Measurements from ENCODE around the gene EXOC6B.

The EXOC6B gene

DNA sequence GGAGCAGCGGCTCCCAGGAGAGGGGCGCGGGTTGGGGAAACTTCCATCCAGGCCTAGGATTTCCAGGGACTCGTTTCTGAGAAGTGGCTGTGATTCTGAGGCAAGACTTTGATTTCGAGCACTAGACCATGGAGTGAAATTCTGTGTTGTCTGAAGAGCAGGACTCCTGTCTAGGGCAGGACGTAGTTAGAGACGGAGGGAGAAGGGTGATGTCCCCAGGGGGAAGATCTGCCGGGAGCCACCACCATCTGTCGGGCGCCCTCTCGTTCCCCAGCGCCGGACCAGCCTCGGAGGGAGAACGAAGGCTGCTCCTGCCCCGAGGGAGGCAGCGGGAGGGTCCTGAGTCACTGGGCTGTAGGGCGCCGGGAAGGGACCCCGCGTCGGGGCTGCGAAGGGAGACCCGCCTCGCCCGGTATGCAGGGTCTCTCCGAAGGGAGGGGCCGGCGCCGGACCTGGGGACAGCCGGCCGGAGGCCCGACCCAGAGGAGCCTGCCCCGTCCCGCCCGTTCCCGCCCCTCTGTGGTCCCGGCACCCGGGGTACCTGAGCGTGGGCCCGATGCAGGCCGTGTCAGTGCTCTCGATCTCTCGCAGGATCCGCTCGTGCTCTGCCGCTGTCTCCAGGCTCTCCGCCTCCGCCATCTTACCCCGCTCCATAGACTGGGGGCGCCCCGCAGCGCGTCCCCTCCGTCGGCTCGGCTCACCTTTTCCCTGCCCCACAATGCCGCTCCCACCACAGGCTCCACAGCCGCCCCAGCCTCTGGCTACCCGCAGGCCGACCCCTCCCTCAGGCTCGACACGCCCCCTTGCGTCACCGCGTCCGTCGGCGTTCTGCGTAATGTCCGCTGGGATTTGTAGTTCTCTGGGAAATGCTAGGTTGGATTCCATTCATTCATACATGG is at the start of gene EXOC6B:
Gene EXOC6B (minus strand): TSS at position 777 of the 899 bp plus-strand sequence.
- DNase-seq, result peak; percentile 75 to 88

DNA sequence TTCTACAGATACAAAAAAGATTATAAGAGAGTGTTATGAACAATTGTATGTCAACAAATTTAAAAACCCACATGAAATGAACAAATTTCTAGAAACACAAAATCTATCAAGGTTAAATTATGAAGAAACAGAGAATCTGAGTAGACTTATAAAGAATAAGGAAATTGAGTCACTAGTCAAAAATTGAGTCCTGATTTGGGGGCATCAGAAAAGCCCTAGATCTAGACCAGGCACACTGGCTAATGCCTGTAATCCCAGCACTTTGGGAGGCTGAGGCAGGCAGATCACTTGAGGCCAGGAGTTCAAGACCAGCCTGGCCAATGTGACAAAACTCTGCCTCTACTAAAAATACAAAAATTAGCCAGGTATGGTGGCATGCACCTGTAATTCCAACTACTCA is 46.0 kb upstream of the EXOC6B start:
- DNase-seq, result no peak

DNA sequence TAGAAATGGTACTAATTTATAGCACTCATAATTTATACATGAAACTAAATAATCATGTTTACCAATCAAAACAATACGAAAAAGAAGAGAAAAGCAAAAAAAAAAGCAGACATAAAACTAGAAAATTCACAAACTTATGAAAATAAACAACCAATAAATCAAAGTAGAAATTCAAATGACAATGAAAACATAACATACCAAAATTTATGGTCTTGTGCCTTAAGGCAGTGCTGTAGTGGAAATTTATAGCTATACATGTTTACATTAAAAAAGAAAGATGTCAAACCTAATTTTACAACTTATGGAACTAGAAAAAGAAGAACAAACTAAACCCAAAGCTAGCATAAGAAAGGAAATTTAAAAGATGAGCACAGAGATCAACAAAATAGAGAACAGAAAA is 45.2 kb upstream of the EXOC6B start:
- DNase-seq, result no peak

DNA sequence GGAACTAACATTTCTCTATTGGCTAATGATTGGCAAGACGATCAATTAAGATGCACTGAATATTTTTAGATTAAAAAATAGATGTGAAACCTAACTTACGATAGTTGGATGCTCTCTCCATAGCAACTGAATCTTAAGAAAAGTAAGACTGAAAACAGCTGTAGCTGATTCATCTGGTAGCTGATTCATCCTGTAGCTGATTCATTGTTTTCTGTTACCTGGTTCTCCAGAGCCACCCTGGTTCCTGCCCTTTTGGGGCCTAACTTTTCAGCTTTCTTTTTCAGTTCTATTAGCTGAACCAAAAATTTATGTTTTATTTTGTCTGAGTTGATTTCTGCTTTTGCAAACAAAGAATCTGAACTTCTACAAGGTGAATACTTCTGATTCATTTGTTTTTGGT is 38.7 kb upstream of the EXOC6B start:
- DNase-seq, result peak in 1 of 2 experiments; percentile 44

DNA sequence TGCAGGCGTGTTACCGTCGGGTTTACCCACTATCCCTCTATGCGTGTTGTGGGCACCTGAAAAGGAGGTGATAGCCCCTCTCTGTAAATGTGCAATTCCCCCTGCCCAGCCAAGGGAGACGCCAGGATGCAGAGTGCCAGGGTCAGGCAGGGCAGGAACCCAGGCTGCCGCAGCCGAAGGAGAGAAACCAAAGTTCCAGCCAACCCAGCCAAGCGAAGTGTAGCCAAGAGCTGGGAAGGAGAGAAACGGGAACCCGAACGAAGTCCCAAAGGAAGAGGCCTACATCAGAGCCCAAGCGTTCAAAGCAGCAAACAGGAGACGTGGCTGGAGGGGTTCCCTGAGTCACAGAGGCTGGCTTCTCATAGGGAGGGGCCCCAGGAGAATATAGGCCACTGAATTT is 37.2 kb upstream of the EXOC6B start:
- no peak for DNase-seq

DNA sequence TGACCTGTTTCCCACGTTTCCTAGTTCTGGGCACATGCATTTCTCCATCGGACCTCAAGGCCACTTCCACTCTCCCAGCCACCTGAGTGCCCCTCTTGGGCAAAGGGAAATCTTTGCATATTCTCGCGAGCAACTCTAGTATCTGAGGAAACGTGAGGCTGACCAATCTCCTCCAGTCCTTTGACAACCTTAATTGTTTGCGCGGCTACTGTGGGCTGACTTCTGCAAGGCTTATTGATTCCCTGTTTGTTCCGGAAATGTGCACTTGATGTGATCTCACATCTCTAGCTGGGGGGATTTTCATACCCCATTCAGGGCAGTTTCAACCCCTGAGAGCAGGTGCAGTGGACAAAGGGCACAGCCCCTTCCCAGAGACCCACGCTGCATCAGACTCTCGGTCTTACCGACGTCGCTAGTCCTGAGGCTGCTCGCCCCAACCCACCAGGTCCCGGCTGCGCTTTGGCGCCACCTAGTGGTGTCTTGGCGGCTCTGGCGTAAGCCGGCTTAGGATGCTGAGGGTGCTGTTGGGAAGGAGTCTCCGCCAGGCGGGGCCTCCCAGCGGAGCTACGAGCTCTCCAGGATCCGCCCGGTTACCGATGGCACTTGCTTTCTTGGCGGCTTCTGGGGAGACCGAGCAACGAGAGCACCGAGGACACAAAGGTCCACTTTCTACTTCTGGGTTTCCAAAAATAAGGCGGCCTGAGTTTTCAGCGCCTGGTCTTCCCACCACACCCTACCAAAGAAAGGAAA is 36.6 kb upstream of the EXOC6B start:
- peak; percentile 45 to 78 for DNase-seq

DNA sequence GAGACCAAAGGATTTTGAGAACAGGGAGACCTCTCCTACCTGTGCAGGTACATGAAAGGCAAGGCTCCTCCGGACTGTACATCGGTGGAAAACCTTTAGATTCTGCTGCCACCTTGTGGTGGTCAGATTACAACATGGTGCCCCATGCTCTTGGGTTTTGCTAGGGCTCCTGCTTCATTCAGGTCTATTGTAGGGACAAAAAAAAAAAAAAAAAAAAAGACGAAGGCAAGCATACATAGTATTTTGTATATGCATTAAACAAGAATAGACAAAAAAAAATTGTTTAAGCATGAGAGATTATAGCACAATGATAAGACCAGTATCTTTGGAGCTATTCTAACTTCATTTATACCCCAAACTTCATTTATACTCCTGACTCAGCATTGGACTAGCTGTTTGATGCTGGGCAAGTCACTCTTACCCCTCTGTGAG is 34.0 kb upstream of the EXOC6B start:
- peak in 1 of 2 experiments; percentile 57 for DNase-seq

DNA sequence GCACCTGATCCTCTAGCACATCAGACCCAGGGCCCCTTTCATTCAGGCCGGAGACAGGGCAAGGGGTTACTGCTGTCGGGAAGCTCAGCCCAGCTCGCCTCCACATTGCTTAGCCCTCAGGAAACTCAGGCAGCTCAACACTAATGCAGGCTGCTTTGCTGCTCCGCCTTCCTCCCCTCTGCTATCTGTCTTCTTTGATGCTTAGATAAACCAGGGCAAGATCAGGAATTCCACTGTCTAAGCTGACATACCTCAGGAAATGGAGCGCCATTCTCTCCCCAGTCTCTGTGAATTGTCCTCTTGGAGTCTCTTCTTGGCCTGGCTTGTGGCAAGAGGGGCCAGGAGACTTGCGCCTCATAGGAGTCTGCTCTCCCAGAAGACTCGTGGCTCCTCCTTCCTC is 25.5 kb upstream of the EXOC6B start:
- DNase-seq, result no peak

DNA sequence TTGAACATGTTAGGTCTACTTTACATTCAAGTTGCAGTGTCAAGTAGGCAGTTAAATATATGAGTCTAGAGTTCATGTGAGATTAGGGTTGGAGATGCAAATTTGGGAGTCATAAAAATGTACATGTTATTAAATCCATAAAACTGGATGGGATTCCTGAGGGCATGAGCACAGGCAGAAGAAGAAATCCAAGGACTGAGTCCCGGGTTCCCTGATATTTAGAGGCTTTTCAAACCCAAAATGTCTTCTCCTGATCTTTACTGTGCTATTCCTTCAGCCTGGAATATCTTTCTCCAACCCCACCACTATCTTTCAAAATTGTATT is 23.3 kb upstream of the EXOC6B start:
- DNase-seq, result no peak

DNA sequence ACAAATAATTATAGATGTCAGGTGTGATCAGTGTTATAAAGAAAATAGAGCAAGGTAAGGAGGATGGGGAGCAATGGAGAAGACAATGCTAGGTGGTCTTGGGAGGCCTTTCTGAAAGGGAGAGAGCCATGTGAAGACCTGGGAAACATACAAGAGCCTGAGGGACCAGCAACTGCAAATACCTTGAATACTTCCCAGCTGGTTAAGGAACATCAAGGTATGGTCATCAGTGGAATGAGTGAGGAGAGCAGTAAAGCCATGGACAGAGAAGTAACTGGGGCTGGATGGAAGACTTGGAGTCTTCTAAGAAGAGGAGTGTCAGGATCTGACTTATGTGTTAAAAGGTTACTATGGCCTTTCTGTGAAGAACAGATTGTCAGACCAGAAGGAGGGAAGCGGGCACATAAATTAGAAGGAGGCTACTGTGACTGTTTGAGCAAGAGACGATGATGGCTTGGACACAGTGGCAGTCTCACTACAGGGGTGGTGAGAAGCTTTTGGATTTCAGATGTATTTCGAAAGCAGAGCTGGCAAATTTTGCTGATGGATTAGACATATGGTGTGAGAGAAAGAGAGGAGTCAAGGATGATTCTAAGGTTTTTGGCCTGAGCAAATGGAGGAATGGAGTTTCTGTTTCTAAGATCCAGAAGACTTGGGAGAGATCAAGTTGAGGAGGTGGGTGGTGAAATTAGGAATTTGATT is 22.8 kb upstream of the EXOC6B start:
- DNase-seq, result no peak

DNA sequence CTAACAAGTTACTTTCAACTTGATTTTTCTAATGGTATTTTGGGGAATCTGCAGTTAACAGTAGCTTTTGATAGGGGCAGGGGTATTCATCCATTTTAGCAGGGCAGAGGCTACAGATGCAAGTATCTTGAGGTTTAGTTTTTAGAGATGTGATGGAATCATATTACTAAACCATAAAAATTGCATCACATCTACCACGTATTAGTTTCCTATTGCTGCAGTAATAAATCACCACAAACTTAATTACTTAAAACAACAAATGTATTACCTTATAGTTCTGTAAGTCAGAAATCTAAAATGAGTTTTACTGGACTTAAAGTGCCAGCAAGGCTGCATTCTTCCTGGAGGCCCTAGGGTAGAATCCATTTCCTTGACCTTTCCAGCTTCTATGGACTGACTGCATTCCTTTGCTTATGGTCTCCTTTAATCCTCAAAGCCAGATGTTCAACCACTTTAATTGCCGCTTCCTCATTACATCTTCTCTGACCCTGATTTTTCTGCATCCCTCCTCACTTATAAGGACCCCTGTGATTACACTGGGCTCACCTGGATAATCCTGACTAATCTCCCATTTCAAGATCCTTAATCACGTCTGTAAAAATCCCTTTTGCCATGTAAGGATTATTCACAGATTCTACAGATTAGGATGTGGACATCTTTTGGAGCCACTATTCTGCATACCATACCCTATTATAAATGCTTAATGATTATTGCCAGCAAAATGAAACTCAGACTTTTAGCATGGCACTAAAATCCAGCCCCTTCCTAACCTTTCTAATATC is 21.9 kb upstream of the EXOC6B start:
- DNase-seq, result no peak

DNA sequence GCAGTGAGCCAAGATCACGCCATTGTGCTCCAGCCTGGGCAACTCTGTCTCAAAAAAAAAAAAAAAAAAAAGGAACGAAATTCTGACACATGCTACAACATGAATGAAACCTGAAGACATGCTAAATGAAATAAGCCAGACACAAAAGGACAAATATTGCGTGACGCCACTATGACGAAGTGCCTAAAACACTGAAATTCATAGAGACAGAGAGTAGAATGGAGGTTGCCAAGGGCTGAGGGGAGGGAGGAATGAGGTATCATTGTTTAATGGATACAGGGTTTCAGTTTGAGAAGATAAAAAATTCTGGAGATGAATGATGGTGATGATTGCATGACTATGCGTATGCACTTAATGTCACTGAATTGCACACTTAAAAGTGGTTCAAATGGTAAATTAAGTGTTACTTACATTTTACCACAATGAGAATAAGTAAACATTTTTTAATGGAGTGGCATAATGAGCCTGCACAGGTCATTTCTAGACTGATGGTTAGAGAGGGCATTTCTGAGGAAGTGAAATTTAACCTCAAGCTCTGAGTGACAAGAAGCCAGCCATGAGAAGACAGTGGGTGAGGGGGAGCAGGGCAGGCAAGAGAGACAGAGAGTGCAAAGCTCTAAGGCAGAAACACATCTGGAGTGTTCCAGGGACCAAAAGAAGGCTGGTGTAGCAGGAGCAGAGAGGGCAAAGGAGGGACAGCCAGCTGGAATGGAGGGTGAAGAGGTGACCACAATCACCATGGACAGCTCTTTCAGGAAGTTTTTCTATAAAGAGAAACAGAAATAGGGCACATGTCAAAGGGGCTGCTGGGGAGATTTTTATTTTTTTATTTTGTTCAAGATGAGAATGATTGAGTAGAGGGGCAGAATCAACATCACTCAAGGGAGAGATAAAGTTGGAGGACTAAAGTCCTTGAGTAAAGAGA is 20.6 kb upstream of the EXOC6B start:
- no peak for DNase-seq

DNA sequence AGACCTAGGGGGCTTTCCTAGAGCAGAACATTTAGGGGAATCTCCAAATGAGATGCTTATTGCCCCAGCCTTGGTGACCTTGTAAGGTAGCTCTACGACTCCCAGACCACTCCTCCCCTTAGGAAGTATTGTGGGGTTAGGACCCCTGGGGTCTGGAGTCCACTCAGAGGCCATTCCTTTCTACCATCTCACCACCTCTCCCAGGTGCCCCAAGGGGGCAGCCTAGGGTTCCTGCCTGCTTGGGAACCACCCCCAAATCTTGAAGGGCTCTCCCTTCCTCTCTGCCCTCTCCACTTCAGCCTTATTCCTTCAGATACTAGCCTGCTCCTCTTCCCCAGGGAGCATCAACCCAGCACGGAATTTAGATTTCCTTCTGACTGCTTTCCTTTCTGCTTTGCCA is 17.5 kb upstream of the EXOC6B start:
- no peak for DNase-seq

DNA sequence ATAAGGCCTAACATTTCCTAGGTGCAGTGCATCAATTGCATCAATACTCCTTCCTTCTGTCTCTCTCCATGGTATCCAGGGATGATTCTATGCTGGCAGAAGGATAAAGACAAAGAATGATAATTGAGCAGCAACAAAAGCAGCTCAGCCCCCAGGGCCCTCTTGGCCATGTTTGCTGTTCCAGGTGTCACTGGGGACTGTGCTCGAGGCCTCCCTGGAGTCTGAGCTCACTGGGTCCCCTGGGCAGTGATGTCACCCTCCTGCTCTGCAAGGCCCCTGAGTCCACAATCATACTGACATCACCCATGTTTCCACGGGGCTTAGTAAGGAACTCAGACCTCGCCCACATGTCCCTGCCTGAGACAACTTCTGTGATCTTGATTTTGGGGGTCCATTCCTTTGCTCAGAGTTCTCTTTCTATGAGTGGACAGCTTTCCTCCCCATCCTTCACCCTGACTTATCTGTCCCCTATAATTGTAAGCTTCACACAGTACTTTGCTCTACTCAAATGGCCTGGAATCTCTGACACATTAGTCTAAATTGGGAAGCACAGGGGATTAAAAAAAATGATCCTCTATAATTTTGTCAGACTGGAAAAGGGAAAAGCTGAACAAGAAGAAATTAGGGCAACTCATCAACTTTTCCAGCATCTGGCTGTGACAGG is 15.8 kb upstream of the EXOC6B start:
- DNase-seq, result no peak

DNA sequence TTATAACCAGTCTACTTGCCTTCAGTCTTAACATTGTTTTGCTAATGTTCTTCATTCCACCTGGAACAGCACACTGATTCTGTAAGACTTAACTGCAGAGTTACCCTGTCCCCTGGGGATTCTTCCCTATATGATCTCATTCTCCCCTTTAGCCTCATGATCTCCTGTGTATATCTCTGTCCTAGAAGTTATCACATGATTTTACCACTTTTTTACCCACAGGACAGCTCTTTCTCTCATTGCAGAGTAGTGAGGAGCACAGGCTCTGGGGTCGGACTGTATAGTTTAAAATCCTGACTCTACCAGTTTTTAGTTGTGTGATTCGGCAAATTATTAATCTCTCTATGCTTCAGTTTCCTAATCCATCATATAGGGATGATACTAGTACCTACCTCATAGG is 14.2 kb upstream of the EXOC6B start:
- DNase-seq, result no peak

DNA sequence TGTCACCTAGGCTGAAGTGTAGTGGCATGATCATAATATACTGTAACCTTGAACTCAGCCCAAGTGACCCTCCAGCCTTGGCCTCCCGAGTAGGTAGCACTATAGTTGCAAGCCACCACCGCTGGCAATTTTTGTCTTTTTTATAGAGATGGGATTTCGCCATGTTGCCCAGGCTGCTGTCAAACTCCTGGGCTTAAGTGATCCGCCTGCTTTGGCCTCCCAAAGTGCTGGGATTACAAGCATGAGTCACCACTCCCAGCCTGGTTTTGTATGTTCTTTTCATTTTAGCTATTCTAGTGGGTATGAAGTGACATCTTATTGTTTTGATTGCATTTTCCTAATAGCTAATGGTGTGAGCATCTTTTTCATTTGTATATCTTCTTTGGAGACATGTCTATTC is 11.3 kb upstream of the EXOC6B start:
- DNase-seq, result no peak

DNA sequence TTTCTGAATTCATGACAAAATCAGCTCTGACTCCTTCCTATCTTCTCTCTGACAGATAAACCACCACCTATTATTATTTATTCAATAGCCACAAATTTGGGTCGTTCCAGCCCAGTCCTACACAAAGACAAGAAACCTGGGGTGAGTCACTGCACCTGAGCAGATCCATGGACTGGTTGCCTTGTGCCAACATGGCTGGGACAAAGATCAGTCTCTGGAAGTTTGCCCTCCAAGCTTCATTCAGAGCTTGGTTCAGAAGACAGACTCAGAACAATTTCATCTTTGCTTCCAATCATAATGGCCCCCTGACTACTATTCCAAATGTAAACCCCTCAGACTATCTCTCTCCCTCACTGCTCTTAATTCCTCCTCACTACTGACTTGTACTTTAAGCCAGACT is 9.6 kb upstream of the EXOC6B start:
- DNase-seq, result no peak

DNA sequence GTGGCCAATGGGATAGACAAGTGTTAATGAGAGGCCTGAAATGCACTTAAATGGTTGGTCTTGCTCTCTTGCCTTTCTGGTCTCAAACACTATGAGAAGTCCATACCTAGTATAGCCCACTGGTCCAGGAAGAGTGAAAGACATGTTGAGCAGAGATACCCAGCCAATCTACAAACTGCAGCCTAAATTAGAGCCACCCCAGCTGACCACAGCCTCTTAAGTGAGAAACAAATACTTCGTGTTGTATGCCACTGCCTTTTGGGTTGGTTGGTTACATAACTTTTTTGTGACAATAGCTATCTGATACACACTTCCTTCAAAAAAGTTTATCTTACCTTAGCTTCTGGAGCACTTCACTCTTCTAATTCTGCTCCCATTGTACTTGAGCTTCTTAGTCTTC is 8.8 kb upstream of the EXOC6B start:
- DNase-seq, result no peak

DNA sequence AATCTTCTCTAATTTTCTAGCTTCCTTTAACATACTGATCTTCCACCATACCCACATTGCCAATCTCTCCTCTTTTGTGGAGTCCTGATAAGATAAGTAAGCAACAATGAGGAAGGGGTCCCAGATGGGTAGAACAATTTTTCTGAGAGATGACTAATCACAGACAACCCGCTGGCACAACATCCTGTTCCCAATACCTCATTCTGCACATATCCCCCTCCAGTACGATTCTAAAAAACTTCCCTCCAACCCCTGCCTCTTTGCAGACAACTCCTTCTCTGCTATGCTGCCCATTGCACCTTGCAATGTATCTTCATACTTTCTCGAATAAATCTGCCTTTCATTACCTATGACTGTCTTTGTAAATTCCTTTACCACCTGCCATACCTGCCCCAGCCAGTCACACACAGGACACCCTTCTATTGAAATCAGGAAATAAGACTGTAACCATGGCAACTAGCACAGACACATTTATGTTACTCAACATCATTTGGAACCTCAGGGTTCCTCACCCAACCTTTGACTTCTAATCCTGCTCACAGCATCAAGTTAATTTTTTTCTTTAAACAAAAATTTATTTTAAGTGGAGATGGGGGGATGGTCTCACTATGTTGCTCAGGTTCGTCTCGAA is 7.4 kb upstream of the EXOC6B start:
- DNase-seq, result no peak

DNA sequence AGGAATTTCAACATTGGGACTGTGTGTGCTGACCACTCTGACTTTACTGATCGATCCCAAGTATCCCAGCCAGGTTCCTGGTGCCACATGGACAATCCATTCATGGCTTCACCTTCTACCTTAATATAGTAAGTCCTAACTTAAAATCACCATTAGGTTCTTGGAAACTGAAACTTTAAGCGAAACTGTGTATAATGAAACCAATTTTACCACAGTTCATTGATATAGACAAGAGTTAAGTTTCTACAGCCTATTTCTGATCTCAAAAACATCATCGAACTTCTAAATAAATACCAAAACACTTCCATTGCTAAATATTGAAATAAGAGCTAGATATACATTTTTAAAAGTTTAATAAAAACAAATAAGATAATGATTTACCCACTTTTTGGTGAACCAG is 4.4 kb upstream of the EXOC6B start:
- DNase-seq, result no peak
